NT2/D1 (cell line): Measurements from ENCODE around the gene SPRYD3.

Experiments
- SUZ12 ChIP-seq: IDR thresholded peaks from 2 replicates; pipeline ENCODE4 v1.6.1; 2011; ENCODE audit not compliant: insufficient read length, insufficient read depth; ENCODE audit errors: extremely low read depth
- YY1 ChIP-seq: IDR thresholded peaks from 2 replicates; pipeline ENCODE4 v1.6.1; 2011; ENCODE audit not compliant: insufficient read length, insufficient read depth
- ZNF274 ChIP-seq: IDR thresholded peaks from 2 replicates; pipeline ENCODE4 v1.6.1; 2011; ENCODE audit warnings: mild to moderate bottlenecking, low read depth, low read length

DNA sequence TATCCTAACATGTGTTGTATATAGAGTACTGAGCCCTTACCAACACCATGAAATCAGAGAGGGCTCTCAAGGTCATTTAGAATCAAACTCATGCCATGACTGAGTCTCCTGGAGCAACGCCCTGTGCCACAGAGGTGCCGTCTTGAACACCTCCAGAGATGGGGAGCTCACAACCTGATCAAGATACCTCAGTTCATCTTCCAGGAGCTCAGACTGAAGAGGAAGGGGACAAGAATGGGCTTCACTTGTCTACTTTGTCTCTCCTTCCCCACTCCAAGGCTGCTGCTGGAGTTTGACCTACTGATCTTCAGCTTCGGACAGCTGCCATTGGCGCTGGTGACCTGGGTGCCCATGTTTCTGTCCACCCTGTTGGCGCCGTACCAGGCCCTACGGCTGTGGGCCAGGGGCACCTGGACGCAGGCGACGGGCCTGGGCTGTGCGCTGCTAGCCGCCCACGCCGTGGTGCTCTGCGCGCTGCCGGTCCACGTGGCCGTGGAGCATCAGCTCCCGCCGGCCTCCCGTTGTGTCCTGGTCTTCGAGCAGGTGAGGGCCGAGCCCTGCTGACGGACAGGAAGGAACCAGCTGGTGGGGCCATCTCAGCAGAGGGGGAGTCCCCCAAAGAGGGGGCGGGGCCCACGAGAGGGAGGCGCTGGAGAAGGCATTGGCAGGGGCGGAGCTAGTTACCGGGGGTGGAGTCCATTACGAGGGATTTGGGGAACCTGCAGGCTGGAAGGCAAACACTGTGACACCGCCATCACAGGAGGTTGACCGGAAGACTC lies 36.1 kb upstream of the SPRYD3 start:
- no peak for TF ChIP-seq ZNF274
- no peak for TF ChIP-seq YY1
- TF ChIP-seq SUZ12: no peak
